ENCODE data around the gene RORC.

Gene RORC

DNA sequence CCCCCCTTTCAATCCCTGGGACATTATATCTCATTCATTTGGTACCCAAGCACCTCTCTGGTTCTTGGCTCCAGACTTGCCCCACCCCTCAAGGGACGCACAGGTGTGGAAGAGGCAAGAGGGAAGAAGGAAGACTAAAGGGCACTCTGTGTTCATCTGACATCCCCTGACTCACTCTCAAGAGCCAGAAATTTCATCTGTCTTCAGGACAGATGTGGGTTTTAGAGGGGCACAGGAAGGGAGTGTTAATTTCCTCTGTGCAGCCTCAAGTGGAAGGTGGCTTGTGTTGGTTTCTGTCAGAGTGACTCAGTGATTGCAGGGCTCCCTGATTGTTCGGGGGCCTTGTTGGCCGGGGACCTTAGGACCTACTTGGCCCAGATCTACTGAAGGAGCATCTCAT lies 5.6 kb upstream of the RORC start:
- Histone ChIP-seq H3K27me3 (ENCODE audit: control insufficient read depth, insufficient read depth, low read length) (peaks cover 45% of the 10 kb centered on the region), H3K4me1 (ENCODE audit: control insufficient read depth, insufficient read depth, low read length) (peaks cover 11% of the 10 kb centered on the region; the same call in 1 of the 2 replicates), H3K9ac (ENCODE audit: low read length) (no peak overlapping the region), H3K9me3 (ENCODE audit: control insufficient read depth, insufficient read depth, low read depth, low read length) (no peaks in the 10 kb centered on the region), H3K27ac (ENCODE audit: low read depth, low read length) (no peak overlapping the region), H3K36me3 (ENCODE audit: control insufficient read depth, insufficient read depth, low read length) (no peaks in the 10 kb centered on the region), H3K4me3 (ENCODE audit: low read depth, low read length) (no peak overlapping the region)

DNA sequence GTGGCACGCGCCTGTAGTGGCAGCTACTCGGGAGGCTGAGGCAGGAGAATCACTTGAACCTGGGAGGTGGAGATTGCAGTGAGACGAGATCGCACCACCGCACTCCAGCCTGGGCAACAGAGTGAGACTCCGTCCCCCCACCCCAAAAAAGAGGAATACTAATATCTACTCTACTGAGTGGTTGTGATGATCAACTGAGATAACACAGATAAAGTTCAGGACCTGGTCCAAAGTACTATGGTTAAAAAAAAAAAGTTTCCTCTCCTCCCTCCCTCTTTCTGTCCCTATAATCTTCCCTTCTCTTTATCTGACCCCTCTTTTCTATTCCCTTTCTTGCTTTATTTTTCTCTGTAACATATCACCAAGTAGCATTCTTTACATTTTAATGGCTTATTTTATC lies 4.0 kb upstream of the RORC start:
- Histone ChIP-seq H3K9ac (ENCODE audit: low read length) (no peak overlapping the region), H3K4me3 (ENCODE audit: low read depth, low read length) (no peak overlapping the region), H3K36me3 (ENCODE audit: control insufficient read depth, insufficient read depth, low read length) (no peaks in the 10 kb centered on the region), H3K27me3 (ENCODE audit: control insufficient read depth, insufficient read depth, low read length) (peaks cover 39% of the 10 kb centered on the region), H3K4me1 (ENCODE audit: control insufficient read depth, insufficient read depth, low read length) (peaks cover 17% of the 10 kb centered on the region), H3K27ac (ENCODE audit: low read depth, low read length) (no peak overlapping the region), H3K9me3 (ENCODE audit: control insufficient read depth, insufficient read depth, low read depth, low read length) (no peaks in the 10 kb centered on the region)

DNA sequence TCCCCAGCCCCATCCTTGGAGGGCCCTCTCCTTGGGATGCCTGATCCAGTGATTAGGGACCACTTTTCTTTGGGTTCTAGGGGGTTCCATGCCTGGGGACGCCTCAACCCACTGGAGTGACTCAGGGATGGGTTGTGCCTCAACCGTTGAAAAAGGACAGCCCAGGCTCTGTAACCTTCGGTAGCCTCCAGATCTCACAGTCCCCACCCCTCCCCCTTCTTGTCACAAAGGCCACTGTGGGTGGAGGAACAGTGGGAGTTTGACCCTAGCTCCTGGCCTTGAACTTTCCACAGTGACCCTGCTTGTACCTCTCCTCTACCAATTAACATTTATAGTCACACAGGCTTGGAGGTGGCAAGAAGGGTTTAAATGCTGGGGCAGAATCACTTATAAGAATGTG lies 2.6 kb upstream of the RORC start:
- peaks cover 20% of the 10 kb centered on the region for H3K4me1 ChIP-seq (ENCODE audit: control insufficient read depth, insufficient read depth, low read length)
- no peaks in the 10 kb centered on the region for H3K9me3 ChIP-seq (ENCODE audit: control insufficient read depth, insufficient read depth, low read depth, low read length)
- no peaks in the 10 kb centered on the region for H3K36me3 ChIP-seq (ENCODE audit: control insufficient read depth, insufficient read depth, low read length)
- H3K27me3 ChIP-seq (ENCODE audit: control insufficient read depth, insufficient read depth, low read length): peaks cover 27% of the 10 kb centered on the region
- H3K4me3 ChIP-seq (ENCODE audit: low read depth, low read length): no peak overlapping the region
- H3K9ac ChIP-seq (ENCODE audit: low read length): no peak overlapping the region
- no peak overlapping the region for H3K27ac ChIP-seq (ENCODE audit: low read depth, low read length)

DNA sequence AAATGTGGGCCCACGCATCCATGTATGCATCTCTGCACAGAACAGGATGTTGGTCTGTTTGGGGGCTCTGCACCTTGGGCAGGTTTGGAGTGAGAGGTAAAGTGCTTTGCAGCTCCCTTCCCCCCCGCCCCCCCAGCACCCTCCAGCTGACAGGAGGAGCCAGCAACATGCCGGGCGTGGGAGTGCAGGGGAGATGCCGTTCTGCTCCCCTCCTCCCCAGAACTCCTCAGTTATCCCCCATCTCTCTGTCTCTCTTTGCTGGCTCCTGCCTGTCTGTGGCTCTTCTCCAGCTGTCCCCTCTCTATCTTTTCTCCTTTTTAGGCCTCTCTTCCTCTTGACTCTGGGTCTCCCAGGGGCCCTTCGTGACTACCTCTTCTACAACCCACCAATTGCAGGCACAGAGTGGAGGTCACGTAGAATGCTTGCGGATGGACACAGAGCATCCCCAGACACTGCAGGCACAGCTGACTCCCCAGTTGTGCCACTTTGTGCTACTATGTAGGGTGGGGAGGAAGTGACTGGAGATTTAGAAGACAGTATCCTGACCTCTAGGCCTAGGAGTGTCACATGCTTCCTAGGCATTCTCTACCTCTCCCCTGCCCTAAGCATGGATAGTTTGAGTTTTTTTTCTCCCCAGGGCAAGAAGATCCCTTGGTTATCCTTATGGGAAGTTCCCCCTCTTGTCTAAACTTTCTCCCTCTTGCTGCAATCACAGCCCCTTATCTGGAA lies 1.7 kb upstream of the RORC start:
- Histone ChIP-seq H3K9ac (ENCODE audit: low read length) (no peak overlapping the region), H3K4me3 (ENCODE audit: low read depth, low read length) (no peak overlapping the region), H3K27me3 (ENCODE audit: control insufficient read depth, insufficient read depth, low read length) (peaks cover 18% of the 10 kb centered on the region), H3K4me1 (ENCODE audit: control insufficient read depth, insufficient read depth, low read length) (peaks cover 26% of the 10 kb centered on the region), H3K9me3 (ENCODE audit: control insufficient read depth, insufficient read depth, low read depth, low read length) (no peaks in the 10 kb centered on the region), H3K27ac (ENCODE audit: low read depth, low read length) (no peak overlapping the region), H3K36me3 (ENCODE audit: control insufficient read depth, insufficient read depth, low read length) (no peaks in the 10 kb centered on the region)

DNA sequence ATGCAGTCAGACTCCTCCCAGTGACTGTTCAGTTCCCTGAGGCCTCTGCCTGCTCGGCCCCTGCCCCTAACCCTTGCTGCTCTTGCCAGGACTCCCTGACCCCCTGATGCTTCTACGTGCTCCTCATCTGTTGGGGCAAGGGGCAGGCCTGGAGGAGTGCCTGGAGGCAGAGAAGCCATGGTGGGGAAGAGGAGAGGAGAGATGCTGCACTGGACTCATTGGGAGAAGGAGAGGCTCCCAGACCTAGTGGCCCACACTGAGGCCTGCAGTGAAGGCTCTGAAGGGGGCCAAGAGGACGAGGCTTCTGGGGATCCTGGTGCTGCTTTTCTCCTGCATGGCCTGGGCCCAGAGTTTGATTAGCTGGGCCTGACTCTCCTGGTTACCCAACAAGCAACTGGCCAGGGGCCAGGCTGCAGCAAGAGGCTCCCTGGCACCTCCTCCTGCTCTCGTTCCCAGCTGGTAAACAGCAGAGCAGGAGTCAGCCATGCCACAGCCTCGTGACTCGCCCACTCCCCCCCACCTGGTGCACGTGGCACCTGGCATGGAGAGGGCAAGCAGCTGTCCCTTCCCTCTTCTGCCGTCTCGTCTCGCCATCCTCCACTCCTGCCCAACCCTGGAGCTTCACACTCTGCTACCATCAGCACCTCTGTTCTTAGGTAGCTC lies 847 bp upstream of the RORC start:
- H3K4me1 ChIP-seq (ENCODE audit: control insufficient read depth, insufficient read depth, low read length): peaks cover 31% of the 10 kb centered on the region
- no peak overlapping the region for H3K9ac ChIP-seq (ENCODE audit: low read length)

DNA sequence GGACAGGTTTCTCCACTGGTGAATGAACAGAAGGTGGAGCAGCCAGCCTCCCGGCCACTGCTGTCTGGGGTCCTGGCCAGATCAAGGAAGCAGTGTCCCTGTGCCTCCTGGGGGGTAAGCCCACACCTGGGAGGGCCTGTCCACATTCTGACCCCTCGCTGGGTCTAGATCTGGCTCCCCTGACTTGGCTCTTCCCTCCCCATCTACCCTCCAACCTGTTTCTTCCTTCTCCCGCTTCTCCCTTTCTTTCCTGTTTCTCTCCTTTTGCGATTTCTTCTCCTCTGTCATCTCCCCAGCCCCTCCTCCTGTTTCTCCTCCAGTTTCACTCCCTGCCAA lies 378 bp downstream of the RORC start:
- Histone ChIP-seq H3K4me3 (ENCODE audit: low read depth, low read length) (no peak overlapping the region), H3K9ac (ENCODE audit: low read length) (no peak overlapping the region), H3K4me1 (ENCODE audit: control insufficient read depth, insufficient read depth, low read length) (peaks cover 34% of the 10 kb centered on the region), H3K27ac (ENCODE audit: low read depth, low read length) (no peak overlapping the region), H3K9me3 (ENCODE audit: control insufficient read depth, insufficient read depth, low read depth, low read length) (no peaks in the 10 kb centered on the region), H3K27me3 (ENCODE audit: control insufficient read depth, insufficient read depth, low read length) (no peaks in the 10 kb centered on the region), H3K36me3 (ENCODE audit: control insufficient read depth, insufficient read depth, low read length) (no peaks in the 10 kb centered on the region)

More for the DNA sequence above, 847 bp upstream of the RORC start:
- no peaks in the 10 kb centered on the region for H3K36me3 ChIP-seq (ENCODE audit: control insufficient read depth, insufficient read depth, low read length)
- no peak overlapping the region for H3K27ac ChIP-seq (ENCODE audit: low read depth, low read length)
- H3K27me3 ChIP-seq (ENCODE audit: control insufficient read depth, insufficient read depth, low read length): peaks cover 9% of the 10 kb centered on the region
- H3K9me3 ChIP-seq (ENCODE audit: control insufficient read depth, insufficient read depth, low read depth, low read length): no peaks in the 10 kb centered on the region
- H3K4me3 ChIP-seq (ENCODE audit: low read depth, low read length): no peak overlapping the region

DNA sequence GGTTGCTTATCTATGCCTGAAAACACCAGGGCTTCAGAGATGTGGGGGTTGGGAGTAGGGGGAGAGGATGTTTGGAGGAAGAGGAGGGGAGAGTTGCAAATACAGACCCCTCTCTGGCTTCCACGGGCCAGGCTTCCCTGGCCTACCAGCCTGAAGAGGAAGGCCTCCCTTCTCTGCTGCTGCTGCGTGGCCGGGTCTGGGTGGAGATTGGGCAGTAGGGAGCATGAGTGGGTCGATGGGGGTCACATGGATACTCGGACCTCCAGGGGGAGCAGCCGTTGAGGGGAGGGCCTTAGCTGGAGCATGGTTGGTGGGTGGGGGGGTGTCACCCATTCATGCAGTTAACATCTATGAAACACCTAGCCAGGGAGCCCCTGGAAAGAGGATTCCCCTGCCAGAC lies 1.5 kb downstream of the RORC start:
- Histone ChIP-seq H3K36me3 (ENCODE audit: control insufficient read depth, insufficient read depth, low read length) (no peaks in the 10 kb centered on the region), H3K9ac (ENCODE audit: low read length) (peak overlapping the region; percentile 12), H3K27ac (ENCODE audit: low read depth, low read length) (no peak overlapping the region), H3K4me1 (ENCODE audit: control insufficient read depth, insufficient read depth, low read length) (peaks cover 41% of the 10 kb centered on the region), H3K4me3 (ENCODE audit: low read depth, low read length) (no peak overlapping the region), H3K9me3 (ENCODE audit: control insufficient read depth, insufficient read depth, low read depth, low read length) (no peaks in the 10 kb centered on the region), H3K27me3 (ENCODE audit: control insufficient read depth, insufficient read depth, low read length) (no peaks in the 10 kb centered on the region)

DNA sequence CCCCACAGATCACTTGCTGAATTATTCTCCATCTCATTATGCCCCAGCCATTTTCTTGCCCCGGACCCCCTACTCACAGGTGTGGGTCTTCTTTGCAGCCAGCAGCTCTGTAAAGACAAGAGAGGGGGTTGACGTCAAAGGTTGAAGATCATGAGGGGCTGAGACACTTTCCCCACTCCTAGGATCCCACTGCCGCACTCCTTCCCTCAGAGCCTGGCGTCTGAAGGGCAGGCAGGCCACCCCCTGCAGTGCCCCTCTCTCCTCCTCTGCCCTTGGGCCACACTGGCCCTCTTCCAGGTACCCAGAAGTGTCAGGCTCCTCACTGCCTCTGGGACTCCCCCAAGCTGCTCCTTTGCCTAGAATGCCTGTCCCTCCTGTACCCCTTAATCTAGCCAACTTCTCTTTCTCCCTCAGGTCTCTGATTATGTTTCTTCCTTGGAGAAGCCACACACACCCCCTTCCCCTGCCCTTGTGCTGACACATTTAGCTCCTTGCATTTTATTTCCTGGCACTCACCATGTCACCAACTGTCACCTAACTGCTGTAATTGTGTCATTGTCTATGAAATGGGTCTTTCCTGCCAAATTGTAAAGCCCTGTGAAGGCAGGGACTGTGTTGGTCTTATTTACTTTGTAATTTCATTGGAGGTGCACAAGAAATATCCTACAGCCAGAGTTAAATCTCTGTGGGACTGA lies 2.1 kb downstream of the RORC start:
- no peaks in the 10 kb centered on the region for H3K9me3 ChIP-seq (ENCODE audit: control insufficient read depth, insufficient read depth, low read depth, low read length)
- H3K9ac ChIP-seq (ENCODE audit: low read length): no peak overlapping the region
- H3K36me3 ChIP-seq (ENCODE audit: control insufficient read depth, insufficient read depth, low read length): no peaks in the 10 kb centered on the region
- peak overlapping the region; percentile 11; the same call in 1 of the 2 replicates for H3K4me3 ChIP-seq (ENCODE audit: low read depth, low read length)
- no peaks in the 10 kb centered on the region for H3K27me3 ChIP-seq (ENCODE audit: control insufficient read depth, insufficient read depth, low read length)
- peaks cover 41% of the 10 kb centered on the region for H3K4me1 ChIP-seq (ENCODE audit: control insufficient read depth, insufficient read depth, low read length)
- no peak overlapping the region for H3K27ac ChIP-seq (ENCODE audit: low read depth, low read length)

DNA sequence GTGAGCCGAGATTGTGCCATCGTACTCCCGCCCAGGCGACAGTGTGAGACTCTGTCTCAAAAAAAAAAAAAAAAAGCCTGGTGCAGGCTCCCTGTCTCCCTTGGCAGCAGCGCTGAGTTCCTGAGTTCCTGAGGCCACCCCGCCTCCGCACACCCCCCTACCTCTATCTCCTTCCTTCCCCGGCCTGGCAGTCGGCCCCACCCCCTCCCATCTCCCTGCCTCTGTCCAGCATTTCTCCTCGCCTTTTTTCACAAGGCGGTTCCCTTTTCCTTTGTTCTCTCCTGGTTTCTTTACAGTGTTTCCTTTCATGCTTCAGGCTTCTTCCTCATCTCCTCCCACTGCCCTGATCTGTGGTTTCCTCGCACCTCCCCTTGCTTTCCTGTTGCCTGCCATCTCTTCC lies 2.7 kb downstream of the RORC start:
- no peak overlapping the region for H3K9ac ChIP-seq (ENCODE audit: low read length)
- H3K27ac ChIP-seq (ENCODE audit: low read depth, low read length): no peak overlapping the region
- H3K4me1 ChIP-seq (ENCODE audit: control insufficient read depth, insufficient read depth, low read length): peaks cover 41% of the 10 kb centered on the region
- peak overlapping the region; percentile 11; the same call in 1 of the 2 replicates for H3K4me3 ChIP-seq (ENCODE audit: low read depth, low read length)
- no peaks in the 10 kb centered on the region for H3K27me3 ChIP-seq (ENCODE audit: control insufficient read depth, insufficient read depth, low read length)
- no peaks in the 10 kb centered on the region for H3K9me3 ChIP-seq (ENCODE audit: control insufficient read depth, insufficient read depth, low read depth, low read length)
- no peaks in the 10 kb centered on the region for H3K36me3 ChIP-seq (ENCODE audit: control insufficient read depth, insufficient read depth, low read length)

DNA sequence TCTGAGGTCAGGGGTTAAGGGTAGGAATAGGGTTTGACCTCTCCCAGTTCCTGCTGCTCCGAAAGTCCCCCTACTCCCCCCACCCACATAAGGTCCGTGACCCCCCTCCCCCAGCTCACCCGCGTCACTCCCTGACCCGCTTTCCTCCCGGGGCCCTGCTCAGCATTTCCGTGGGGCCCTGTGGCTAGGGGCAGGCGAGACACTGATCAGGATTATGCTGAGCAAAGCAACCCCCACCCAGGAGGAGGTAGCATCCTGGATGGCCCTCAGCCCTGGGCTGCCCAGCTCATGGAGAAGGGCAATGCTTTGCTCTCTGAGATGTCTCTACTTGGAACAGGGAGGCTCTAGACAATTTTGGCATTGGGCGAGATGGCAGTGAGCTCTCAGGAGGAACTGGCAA lies 3.7 kb downstream of the RORC start:
- no peaks in the 10 kb centered on the region for H3K36me3 ChIP-seq (ENCODE audit: control insufficient read depth, insufficient read depth, low read length)
- H3K27ac ChIP-seq (ENCODE audit: low read depth, low read length): no peak overlapping the region
- H3K9ac ChIP-seq (ENCODE audit: low read length): no peak overlapping the region
- H3K4me1 ChIP-seq (ENCODE audit: control insufficient read depth, insufficient read depth, low read length): peaks cover 46% of the 10 kb centered on the region
- no peak overlapping the region for H3K4me3 ChIP-seq (ENCODE audit: low read depth, low read length)
- no peaks in the 10 kb centered on the region for H3K9me3 ChIP-seq (ENCODE audit: control insufficient read depth, insufficient read depth, low read depth, low read length)
- H3K27me3 ChIP-seq (ENCODE audit: control insufficient read depth, insufficient read depth, low read length): no peaks in the 10 kb centered on the region

Measured in HUES6 (cell line).